Measurements from ENCODE around the gene CHAD. TPM values are rescaled to one million over a fixed set of nuclear protein-coding genes. Genes with fewer than 3 reads are reported as not detected.

CHAD gene, protein sequence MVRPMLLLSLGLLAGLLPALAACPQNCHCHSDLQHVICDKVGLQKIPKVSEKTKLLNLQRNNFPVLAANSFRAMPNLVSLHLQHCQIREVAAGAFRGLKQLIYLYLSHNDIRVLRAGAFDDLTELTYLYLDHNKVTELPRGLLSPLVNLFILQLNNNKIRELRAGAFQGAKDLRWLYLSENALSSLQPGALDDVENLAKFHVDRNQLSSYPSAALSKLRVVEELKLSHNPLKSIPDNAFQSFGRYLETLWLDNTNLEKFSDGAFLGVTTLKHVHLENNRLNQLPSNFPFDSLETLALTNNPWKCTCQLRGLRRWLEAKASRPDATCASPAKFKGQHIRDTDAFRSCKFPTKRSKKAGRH
- not detected in 2 replicates for total RNA-seq (2014; rRNA removed; shearing (Covaris generic))

DNA sequence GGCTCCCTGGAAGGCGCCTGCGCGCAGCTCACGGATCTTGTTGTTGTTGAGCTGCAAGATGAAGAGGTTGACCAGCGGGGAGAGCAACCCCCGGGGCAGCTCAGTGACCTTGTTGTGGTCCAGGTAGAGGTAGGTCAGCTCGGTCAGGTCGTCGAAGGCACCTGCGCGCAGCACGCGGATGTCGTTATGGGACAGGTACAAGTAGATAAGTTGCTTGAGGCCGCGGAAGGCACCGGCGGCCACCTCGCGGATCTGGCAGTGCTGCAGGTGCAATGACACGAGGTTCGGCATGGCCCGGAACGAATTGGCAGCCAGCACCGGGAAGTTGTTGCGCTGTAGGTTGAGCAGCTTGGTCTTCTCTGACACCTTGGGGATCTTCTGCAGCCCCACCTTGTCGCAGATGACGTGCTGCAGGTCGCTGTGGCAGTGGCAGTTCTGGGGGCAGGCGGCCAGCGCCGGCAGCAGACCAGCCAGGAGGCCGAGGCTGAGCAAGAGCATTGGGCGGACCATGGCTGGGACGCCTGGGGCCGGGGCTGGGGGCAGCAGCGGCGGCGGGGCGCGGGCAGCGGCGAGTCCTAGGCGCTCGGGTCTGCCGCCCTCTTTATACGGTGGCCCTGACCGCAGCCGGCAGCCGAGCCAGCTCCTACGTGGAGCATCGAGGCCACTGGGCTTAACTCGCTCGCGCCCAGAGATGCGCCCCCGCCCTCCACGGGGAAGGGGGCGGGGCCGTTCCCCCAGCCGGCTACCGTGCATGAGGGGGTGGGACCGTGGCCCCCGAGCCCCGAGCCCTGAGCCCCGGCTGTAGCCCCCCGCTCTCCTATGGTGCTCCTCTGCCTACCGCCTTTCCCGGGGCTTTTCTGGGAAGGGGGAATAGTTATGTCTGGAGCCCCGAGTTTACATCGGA lies at the start of gene CHAD:
TSS of gene CHAD (minus strand) at position 577 of the 904 bp plus-strand sequence. CDS start at position 510, 67 bp downstream.
- no peak for DNase-seq (ENCODE audit: low read depth)

GRCh38 chr17:50517504-50518383 lies 49.1 kb upstream of the CHAD start:
- DNase-seq (ENCODE audit: low read depth) = no peak

DNA sequence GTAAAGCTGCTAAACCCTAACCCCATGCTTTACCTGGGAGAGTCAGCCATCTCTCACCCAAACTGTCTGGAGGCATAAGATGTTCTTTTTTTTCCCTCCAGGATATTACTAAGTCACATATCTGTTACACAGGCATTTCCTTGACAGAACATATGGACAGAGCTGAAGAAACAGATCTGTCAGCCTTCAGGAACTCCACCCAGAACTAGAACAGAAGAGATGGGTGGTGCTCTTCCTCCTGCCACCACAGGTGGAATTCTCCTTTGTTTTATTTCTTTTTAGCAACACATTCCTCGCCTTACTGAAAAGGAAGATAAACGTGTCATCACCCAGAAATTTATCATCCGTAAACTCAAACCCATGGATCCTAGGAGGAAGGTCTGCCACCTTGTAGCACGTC lies 48.3 kb upstream of the CHAD start:
- no peak for DNase-seq (ENCODE audit: low read depth)

- DNase-seq (ENCODE audit: low read depth) = no peak
These were observed 46.4 kb upstream of the CHAD start for GRCh38 chr17:50514936-50515702.

GRCh38 chr17:50514388-50514787 lies 45.7 kb upstream of the CHAD start:
- DNase-seq (ENCODE audit: low read depth) = no peak

DNA sequence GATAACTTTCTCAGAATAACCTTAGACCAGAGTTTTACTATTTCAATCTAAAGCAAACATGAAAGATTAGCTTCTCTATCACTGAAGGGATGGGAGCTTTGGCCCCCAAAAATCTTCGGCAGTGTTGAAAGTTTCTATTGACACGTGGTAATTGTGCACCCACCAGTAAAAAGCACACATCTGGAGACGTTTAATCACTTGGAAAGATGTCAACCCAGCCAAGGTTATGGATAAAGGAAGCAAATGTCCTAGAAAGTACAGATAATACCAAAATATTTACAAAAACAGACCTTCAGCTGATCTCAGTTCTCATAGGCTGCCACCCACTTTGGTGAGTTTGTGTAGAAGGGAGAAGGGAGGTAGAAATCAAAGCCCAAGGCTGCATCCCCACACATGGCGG lies 44.8 kb upstream of the CHAD start:
- DNase-seq (ENCODE audit: low read depth) = no peak

DNA sequence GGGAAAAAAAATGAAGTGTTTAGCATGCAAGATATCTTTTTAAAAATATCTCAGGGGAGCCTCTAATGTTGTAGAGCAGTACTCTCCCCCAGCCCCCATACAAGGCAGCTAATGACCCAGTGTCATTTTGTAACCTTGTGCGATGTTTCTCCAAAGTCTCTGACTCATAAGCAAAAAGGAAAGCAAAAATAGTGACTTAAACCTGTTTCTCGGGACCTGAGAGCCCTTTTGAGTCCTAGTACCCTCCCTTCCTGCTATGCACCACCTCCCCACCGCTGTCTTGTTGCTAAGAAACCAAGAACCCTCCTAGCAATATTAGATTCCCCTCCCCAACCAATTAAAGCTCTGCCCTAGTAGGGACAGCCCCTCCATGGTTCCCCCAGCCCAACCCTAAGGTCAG lies 42.4 kb upstream of the CHAD start:
- peak; percentile 73 for DNase-seq (ENCODE audit: low read depth)

GRCh38 chr17:50508573-50509460 lies 40.1 kb upstream of the CHAD start:
- DNase-seq (ENCODE audit: low read depth) = no peak

GRCh38 chr17:50507871-50508572 lies 39.3 kb upstream of the CHAD start, which contains the start of gene MYCBPAP:
TSS of gene MYCBPAP (plus strand) at chr17:50508439. CDS start at chr17:50508675, 236 bp downstream.
- peak; percentile 62 for DNase-seq (ENCODE audit: low read depth)

DNA sequence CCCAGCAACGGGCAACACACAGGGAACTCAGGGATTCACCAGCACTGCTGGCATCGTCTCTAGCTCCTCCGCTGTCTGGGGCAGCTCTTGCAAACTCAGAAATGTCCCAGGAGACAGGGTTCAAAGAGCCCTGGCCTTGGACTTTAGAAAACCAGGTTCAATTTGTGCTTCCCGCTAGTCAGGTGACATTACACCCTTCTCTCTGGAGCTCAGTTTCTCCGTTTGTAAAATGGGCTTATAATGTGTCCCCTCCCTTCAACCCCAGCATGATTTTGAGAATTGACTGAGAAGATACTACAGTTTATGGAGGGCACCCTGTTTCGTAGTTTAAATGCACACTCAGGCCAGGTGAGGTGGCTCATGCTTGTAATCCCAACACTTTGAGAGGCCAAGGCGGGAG lies 37.6 kb upstream of the CHAD start:
- DNase-seq (ENCODE audit: low read depth) = no peak

GRCh38 chr17:50505591-50506130 lies 37.0 kb upstream of the CHAD start:
- no peak for DNase-seq (ENCODE audit: low read depth)

DNA sequence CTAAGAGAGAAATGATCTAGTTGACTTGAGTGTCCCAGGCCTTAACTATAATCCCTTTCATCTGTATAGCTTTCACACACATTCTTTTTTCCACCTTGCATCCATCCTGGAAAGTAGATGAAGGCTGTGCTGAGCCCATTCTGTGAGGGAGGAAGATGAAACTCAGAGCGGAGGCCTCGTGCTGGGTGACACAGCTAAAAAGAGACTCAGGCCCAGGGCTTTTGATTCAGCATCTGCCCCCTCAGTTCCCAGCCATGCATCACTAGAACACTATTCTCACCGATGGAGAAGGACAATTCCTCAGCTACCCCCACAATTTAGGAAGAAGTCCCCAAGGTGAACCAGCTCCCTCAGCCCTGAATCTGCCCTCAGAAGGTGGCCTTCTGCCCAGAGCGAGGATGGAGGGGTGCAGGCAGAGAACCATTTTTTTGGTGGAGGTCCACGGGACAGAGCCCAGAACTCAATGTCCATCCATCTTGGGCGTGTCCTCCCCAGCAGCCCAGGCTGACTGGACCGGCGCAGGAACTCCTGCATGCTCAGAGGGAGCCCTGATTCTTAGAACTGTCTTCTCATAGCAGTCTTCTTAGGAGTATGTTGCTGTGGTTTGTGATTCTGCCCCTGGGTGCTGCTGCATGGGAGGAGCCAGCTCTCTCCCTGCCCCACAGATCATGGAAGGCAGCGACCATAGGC lies 33.8 kb upstream of the CHAD start:
- no peak for DNase-seq (ENCODE audit: low read depth)

DNA sequence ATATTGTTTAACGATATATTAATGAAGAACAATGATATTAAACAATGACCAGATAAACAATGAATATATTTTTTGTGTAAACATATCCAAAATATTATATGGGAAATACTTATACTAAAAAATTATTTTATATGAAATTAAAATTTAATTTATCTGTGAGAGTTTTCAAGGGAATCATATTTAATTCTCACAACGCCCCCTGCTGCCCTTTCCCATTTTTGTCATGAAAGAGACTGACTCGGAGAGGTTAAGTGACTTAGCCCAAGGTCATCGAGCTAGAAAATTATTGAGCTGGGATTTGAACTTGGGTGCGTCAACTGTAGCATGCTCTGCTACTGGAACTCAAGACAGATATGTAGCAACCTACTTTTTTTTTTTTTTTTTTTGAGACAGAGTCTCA lies 32.4 kb upstream of the CHAD start:
- DNase-seq (ENCODE audit: low read depth) = peak; percentile 28

- no peak for DNase-seq (ENCODE audit: low read depth)
These were observed 31.0 kb upstream of the CHAD start for GRCh38 chr17:50499721-50500120.

GRCh38 chr17:50499270-50499669 lies 30.6 kb upstream of the CHAD start:
- DNase-seq (ENCODE audit: low read depth) = no peak

- DNase-seq (ENCODE audit: low read depth) = peak; percentile 56
These were observed 29.6 kb upstream of the CHAD start for GRCh38 chr17:50498021-50498874.

GRCh38 chr17:50495918-50496317 lies 27.2 kb upstream of the CHAD start:
- DNase-seq (ENCODE audit: low read depth) = peak; percentile 82
